Esophagus muscularis mucosa (tissue), 3 donors: Measurements from ENCODE around the gene GAB1.

Source experiments
- CTCF ChIP-seq, 3 experiments: fragments of 200-600 bp in 2 of 3; fragments of 450-650 bp in 1 of 3; sonication (generic) in 2 of 3; IDR thresholded peaks; one replicate each; pipeline ENCODE4 v1.5.1; 2017 to 2019; ENCODE audit warnings: antibody characterized with exemption in 3 of 3, mild to moderate bottlenecking in 2 of 3, moderate library complexity in 1 of 3
- POLR2AphosphoS5 ChIP-seq, 2 donors: sonication (generic); formaldehyde crosslinking; IDR thresholded peaks; one replicate each; pipeline ENCODE4 v1.6.1; 2017; ENCODE audit warnings: antibody characterized with exemption in 2 of 2

- TF ChIP-seq CTCF (IDR thresholded peaks at IDR 0.05), result no peak
- no peak for TF ChIP-seq POLR2AphosphoS5 (IDR thresholded peaks at IDR 0.05)
Measured at GRCh38 chr4:143438710-143439109, 102.0 kb downstream of the GAB1 start.
